Activated T-helper 1 cell treated with Interleukin-2 at 50 U/mL for 16 hours (primary cell): ENCODE measurements around the gene PTK6.
A peak's percentile ranks its signal among the peaks of the same experiment; 100 is the strongest.
"Not testable (repeated sequence)": the region's sequence is repeated elsewhere in the genome, so short reads cannot be mapped to it uniquely, and the experiment has no call there.

Experiments
- DNase-seq: peaks from one replicate; pipeline ENCODE4 v3.0.0-alpha.2; 2020; ENCODE audit warnings: low read depth

Gene PTK6

GRCh38 chr20:63568986-63569949, 32.1 kb upstream of the PTK6 start:
- DNase-seq: no peak

GRCh38 chr20:63568170-63568981, 31.2 kb upstream of the PTK6 start:
- DNase-seq: no peak

GRCh38 chr20:63567386-63568169, 30.4 kb upstream of the PTK6 start:
- DNase-seq: peak; percentile 24

- no peak for DNase-seq
These were observed 29.9 kb upstream of the PTK6 start for GRCh38 chr20:63567136-63567385.

- no peak for DNase-seq
These were observed 29.4 kb upstream of the PTK6 start for GRCh38 chr20:63566395-63567135.

- no peak for DNase-seq
These were observed 28.6 kb upstream of the PTK6 start for GRCh38 chr20:63565699-63566335.

- no peak for DNase-seq
These were observed 28.0 kb upstream of the PTK6 start for GRCh38 chr20:63565021-63565698.

- DNase-seq: no peak
These were observed 27.0 kb upstream of the PTK6 start for GRCh38 chr20:63564036-63564810.

GRCh38 chr20:63563225-63563935, 26.2 kb upstream of the PTK6 start:
- DNase-seq: no peak

GRCh38 chr20:63562461-63563224, 25.5 kb upstream of the PTK6 start:
- no peak for DNase-seq

GRCh38 chr20:63561624-63562396, 24.6 kb upstream of the PTK6 start:
- DNase-seq: no peak

GRCh38 chr20:63560856-63561609, 23.9 kb upstream of the PTK6 start:
- DNase-seq: no peak

GRCh38 chr20:63560333-63560805, 23.2 kb upstream of the PTK6 start:
- no peak for DNase-seq

- DNase-seq: not testable (repeated sequence)
These were observed 22.5 kb upstream of the PTK6 start for GRCh38 chr20:63559485-63560332.

- no peak for DNase-seq
These were observed 21.8 kb upstream of the PTK6 start for GRCh38 chr20:63558804-63559484.
